Upper lobe of left lung (tissue), 4 donors: Measurements from ENCODE around the gene IL22RA2.
"Not testable (repeated sequence)": the region's sequence is repeated elsewhere in the genome, so short reads cannot be mapped to it uniquely, and the experiment has no call there.

Source experiments
- CTCF ChIP-seq, 6 experiments: fragments of 450-650 bp in 4 of 6; fragments of 200-600 bp in 2 of 6; sonication (generic) in 2 of 6; IDR thresholded peaks; one replicate each; pipeline ENCODE4 v1.5.1; 2016 to 2019; ENCODE audit warnings: antibody characterized with exemption in 6 of 6
- EP300 ChIP-seq, 4 donors: sonication (generic); formaldehyde crosslinking; IDR thresholded peaks; one replicate each; pipeline ENCODE4 v1.5.1; 2017; ENCODE audit warnings: antibody characterized with exemption in 4 of 4, control low read depth in 2 of 4
- POLR2A ChIP-seq, 4 donors: fragments of 450-650 bp; IDR thresholded peaks; one replicate each; pipeline ENCODE4 v1.5.1; 2016 to 2017; ENCODE audit warnings: antibody characterized with exemption in 4 of 4, mild to moderate bottlenecking in 2 of 4
- POLR2AphosphoS5 ChIP-seq, 2 donors: sonication (generic); formaldehyde crosslinking; IDR thresholded peaks; one replicate each; pipeline ENCODE4 v1.5.1; 2017; ENCODE audit warnings: antibody characterized with exemption in 2 of 2

- TF ChIP-seq POLR2AphosphoS5, CTCF, EP300, POLR2A (IDR thresholded peaks at IDR 0.05): not testable (repeated sequence)
Observed at GRCh38 chr6:137215630-137216029, 42.2 kb upstream of the IL22RA2 start.
